SK-N-SH treated with all-trans-retinoic acid at 6 μM for 48 hours (cell line): ENCODE results near the gene FAM124A.

Experiments used
- ATAC-seq: fragments of 200-7000 bp; cut with Tn5 transposase; 3 replicates; pipeline ENCODE4 v1.9.1; 2020; ENCODE audit warnings: mild to moderate bottlenecking, moderate library complexity
- ARNTL ChIP-seq: fragments of 450-650 bp; formaldehyde crosslinking; IDR thresholded peaks from 2 replicates; pipeline ENCODE4 v1.5.0; 2020; ENCODE audit warnings: low read depth, mild to moderate bottlenecking, moderate library complexity, borderline replicate concordance
- BACH2 ChIP-seq: fragments of 250-450 bp; sonication (Bioruptor Pico); IDR thresholded peaks from 2 replicates; pipeline ENCODE4 v1.9.0; 2021; ENCODE audit warnings: mild to moderate bottlenecking, borderline replicate concordance
- CREB5 ChIP-seq: fragments of 250-450 bp; sonication (Bioruptor Pico); IDR thresholded peaks from 2 replicates; pipeline ENCODE4 v1.5.1; 2020; ENCODE audit warnings: low read depth, mild to moderate bottlenecking, moderate library complexity
- CSDC2 ChIP-seq: fragments of 250-450 bp; sonication (Bioruptor Pico); IDR thresholded peaks from 2 replicates; pipeline ENCODE4 v1.5.0; 2020; ENCODE audit warnings: mild to moderate bottlenecking, moderate library complexity
- CSRNP3 ChIP-seq: fragments of 250-450 bp; sonication (Bioruptor Pico); IDR thresholded peaks from 2 replicates; pipeline ENCODE4 v1.5.1; 2021; ENCODE audit warnings: mild to moderate bottlenecking, moderate library complexity
- ESRRG ChIP-seq: fragments of 250-450 bp; sonication (Bioruptor Pico); IDR thresholded peaks from 2 replicates; pipeline ENCODE4 v1.6.1; 2021; ENCODE audit warnings: mild to moderate bottlenecking
- GLIS3 ChIP-seq: fragments of 250-450 bp; sonication (Bioruptor Pico); IDR thresholded peaks from 2 replicates; pipeline ENCODE4 v1.5.0; 2020; ENCODE audit warnings: mild to moderate bottlenecking, moderate library complexity
- OSR1 ChIP-seq: fragments of 250-450 bp; sonication (Bioruptor Pico); IDR thresholded peaks from 2 replicates; pipeline ENCODE4 v1.8.0; 2022; ENCODE audit warnings: moderate library complexity, mild to moderate bottlenecking, inconsistent platforms
- PATZ1 ChIP-seq: fragments of 250-450 bp; sonication (Bioruptor Pico); IDR thresholded peaks from 2 replicates; pipeline ENCODE4 v1.8.0; 2020; ENCODE audit warnings: mild to moderate bottlenecking, moderate library complexity, borderline replicate concordance
- POU6F1 ChIP-seq: fragments of 250-450 bp; sonication (Bioruptor Pico); IDR thresholded peaks from 2 replicates; pipeline ENCODE4 v1.8.0; 2021; ENCODE audit warnings: low read depth, mild to moderate bottlenecking, moderate library complexity, borderline replicate concordance
- PPARA ChIP-seq: fragments of 250-450 bp; sonication (Bioruptor Pico); IDR thresholded peaks from 2 replicates; pipeline ENCODE4 v1.5.0; 2020; ENCODE audit warnings: mild to moderate bottlenecking, borderline replicate concordance
- RARB ChIP-seq: fragments of 250-450 bp; sonication (Bioruptor Pico); IDR thresholded peaks from 2 replicates; pipeline ENCODE4 v1.8.0; 2021; ENCODE audit warnings: mild to moderate bottlenecking, moderate library complexity
- SNAI2 ChIP-seq: fragments of 250-450 bp; sonication (Bioruptor Pico); IDR thresholded peaks from 2 replicates; pipeline ENCODE4 v1.5.0; 2020; ENCODE audit warnings: mild to moderate bottlenecking, moderate library complexity
- TOX ChIP-seq: fragments of 250-450 bp; sonication (Bioruptor Pico); IDR thresholded peaks from 2 replicates; pipeline ENCODE4 v1.8.0; 2021; ENCODE audit warnings: mild to moderate bottlenecking, moderate library complexity, borderline replicate concordance
- TSHZ2 ChIP-seq: fragments of 250-450 bp; sonication (Bioruptor Pico); IDR thresholded peaks from 2 replicates; pipeline ENCODE4 v1.5.0; 2020; ENCODE audit warnings: mild to moderate bottlenecking, moderate library complexity
- ZC3H10 ChIP-seq: fragments of 250-450 bp; sonication (Bioruptor Pico); IDR thresholded peaks from 2 replicates; pipeline ENCODE4 v1.5.1; 2021; ENCODE audit warnings: mild to moderate bottlenecking, moderate library complexity
- ZFP3 ChIP-seq: fragments of 250-450 bp; sonication (Bioruptor Pico); IDR thresholded peaks from 2 replicates; pipeline ENCODE4 v1.5.0; 2020; ENCODE audit warnings: mild to moderate bottlenecking, moderate library complexity
- ZFP30 ChIP-seq: fragments of 450-650 bp; formaldehyde crosslinking; IDR thresholded peaks from 2 replicates; pipeline ENCODE4 v1.5.0; 2022; ENCODE audit warnings: mild to moderate bottlenecking, moderate library complexity
- ZNF565 ChIP-seq: fragments of 450-650 bp; formaldehyde crosslinking; conservative IDR thresholded peaks from 2 replicates; pipeline ENCODE4 v1.5.0; 2020; ENCODE audit warnings: low read depth, mild to moderate bottlenecking, moderate library complexity
- ZNF70 ChIP-seq: fragments of 450-650 bp; formaldehyde crosslinking; IDR thresholded peaks from 2 replicates; pipeline ENCODE4 v1.5.0; 2020; ENCODE audit warnings: mild to moderate bottlenecking, moderate library complexity

FAM124A gene

GRCh38 chr13:51181786-51182383, 40.3 kb upstream of the FAM124A start (continued):
- no peak for TF ChIP-seq POU6F1 (CRISPR knock-in tag)

- no peak for TF ChIP-seq ARNTL (CRISPR knock-in tag)
- TF ChIP-seq OSR1 (CRISPR knock-in tag), result no peak
- TF ChIP-seq ZFP30, result no peak
- no peak for TF ChIP-seq ZNF70 (CRISPR knock-in tag)
- TF ChIP-seq TOX (CRISPR knock-in tag), result no peak
- no peak for TF ChIP-seq BACH2 (CRISPR knock-in tag)
- no peak for TF ChIP-seq PATZ1 (CRISPR knock-in tag)
- ATAC-seq, result no peak
Measured at GRCh38 chr13:51191743-51192142, 30.5 kb upstream of the FAM124A start.

GRCh38 chr13:51192348-51192747, 29.9 kb upstream of the FAM124A start:
- no peak for TF ChIP-seq ARNTL (CRISPR knock-in tag)
- no peak for TF ChIP-seq ZNF70 (CRISPR knock-in tag)
- no peak for TF ChIP-seq PPARA
- TF ChIP-seq TSHZ2 (CRISPR knock-in tag), result no peak
- no peak for TF ChIP-seq PATZ1 (CRISPR knock-in tag)
- no peak for TF ChIP-seq SNAI2 (CRISPR knock-in tag)
- no peak for TF ChIP-seq RARB (CRISPR knock-in tag)
- no peak for TF ChIP-seq ZFP3 (CRISPR knock-in tag)
- no peak for TF ChIP-seq GLIS3 (CRISPR knock-in tag)
- no peak for TF ChIP-seq ZNF565 (CRISPR knock-in tag)
- no peak for TF ChIP-seq BACH2 (CRISPR knock-in tag)
- TF ChIP-seq CSDC2 (CRISPR knock-in tag), result no peak
- ATAC-seq, result no peak

GRCh38 chr13:51193387-51193786, 28.8 kb upstream of the FAM124A start:
- ATAC-seq, result no peak
- no peak for TF ChIP-seq ESRRG
- TF ChIP-seq ZC3H10 (CRISPR knock-in tag), result no peak
- TF ChIP-seq CSRNP3 (CRISPR knock-in tag), result no peak
- TF ChIP-seq GLIS3 (CRISPR knock-in tag), result no peak
- no peak for TF ChIP-seq ZFP3 (CRISPR knock-in tag)
- no peak for TF ChIP-seq CREB5
- TF ChIP-seq TOX (CRISPR knock-in tag), result no peak
- TF ChIP-seq PATZ1 (CRISPR knock-in tag), result no peak
- no peak for TF ChIP-seq ZFP30
- no peak for TF ChIP-seq POU6F1 (CRISPR knock-in tag)
- TF ChIP-seq ZNF70 (CRISPR knock-in tag), result no peak
